SU-DHL-6 (cell line): ENCODE results near the gene CCDC88A.

Experiments used
- EZH2phosphoT487 ChIP-seq: fragments of 200-600 bp; sonication (generic), shearing (Covaris generic); conservative IDR thresholded peaks from 2 replicates; pipeline ENCODE4 v1.6.1; 2018; ENCODE audit warnings: mild to moderate bottlenecking, antibody characterized with exemption, low read length, moderate library complexity, mixed read lengths
- TF ChIP-seq, protein P1 (sequence below): fragments of 200-600 bp; sonication (generic); IDR thresholded peaks from one replicate; pipeline ENCODE4 v1.5.1; 2017; ENCODE audit warnings: antibody characterized with exemption, mild to moderate bottlenecking, low read length, moderate library complexity; ENCODE audit not compliant: insufficient read depth, poor library complexity, severe bottlenecking

DNA sequence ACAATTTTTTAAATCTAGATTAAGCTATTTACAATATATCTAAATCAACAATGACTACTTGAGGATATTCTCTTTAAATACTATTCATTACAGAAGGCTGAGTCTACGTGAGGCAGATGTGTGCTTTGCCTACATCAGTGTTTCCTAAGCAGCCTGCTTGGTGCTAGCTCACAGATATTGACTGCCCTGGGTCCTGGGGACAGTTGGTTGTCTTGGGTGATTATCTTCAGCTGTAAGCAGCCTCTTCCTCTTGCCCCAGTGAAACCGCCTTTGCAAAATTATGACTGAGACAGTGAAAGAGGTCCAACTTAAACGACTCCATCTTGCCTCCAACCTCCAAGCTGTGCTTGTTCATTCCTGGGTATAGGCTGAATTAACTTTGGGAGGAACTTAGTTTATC lies 39.6 kb upstream of the CCDC88A start:
- TF ChIP-seq, protein P1, sequence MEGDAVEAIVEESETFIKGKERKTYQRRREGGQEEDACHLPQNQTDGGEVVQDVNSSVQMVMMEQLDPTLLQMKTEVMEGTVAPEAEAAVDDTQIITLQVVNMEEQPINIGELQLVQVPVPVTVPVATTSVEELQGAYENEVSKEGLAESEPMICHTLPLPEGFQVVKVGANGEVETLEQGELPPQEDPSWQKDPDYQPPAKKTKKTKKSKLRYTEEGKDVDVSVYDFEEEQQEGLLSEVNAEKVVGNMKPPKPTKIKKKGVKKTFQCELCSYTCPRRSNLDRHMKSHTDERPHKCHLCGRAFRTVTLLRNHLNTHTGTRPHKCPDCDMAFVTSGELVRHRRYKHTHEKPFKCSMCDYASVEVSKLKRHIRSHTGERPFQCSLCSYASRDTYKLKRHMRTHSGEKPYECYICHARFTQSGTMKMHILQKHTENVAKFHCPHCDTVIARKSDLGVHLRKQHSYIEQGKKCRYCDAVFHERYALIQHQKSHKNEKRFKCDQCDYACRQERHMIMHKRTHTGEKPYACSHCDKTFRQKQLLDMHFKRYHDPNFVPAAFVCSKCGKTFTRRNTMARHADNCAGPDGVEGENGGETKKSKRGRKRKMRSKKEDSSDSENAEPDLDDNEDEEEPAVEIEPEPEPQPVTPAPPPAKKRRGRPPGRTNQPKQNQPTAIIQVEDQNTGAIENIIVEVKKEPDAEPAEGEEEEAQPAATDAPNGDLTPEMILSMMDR: no peak
- TF ChIP-seq EZH2phosphoT487: no peak
